Dorsolateral prefrontal cortex (tissue), 118 donors: ENCODE results near the gene CCR2. TPM values are rescaled to one million over a fixed set of nuclear protein-coding genes. Genes with fewer than 3 reads are reported as not detected.

ENCODE experiments used
- total RNA-seq, 120 experiments: library from RNA; stranded (reverse); gene quantifications; one replicate each; pipeline versions ENCODE4 v1.2.3 to v1.2.4, GENCODE V29; 2022

CCR2 gene
- total RNA-seq, 120 experiments from 2014 or later, result 0.15 to 7.8 (median 0.41) TPM; not detected in 60

Other genes with a start within 250 kb of the CCR2 start
- 10 to 100 TPM in 4 of 120 experiments, 1 to 10 TPM in 112, under 1 TPM in 4; 0.56 to 17.4 (median 3.0) TPM for gene CCR1, start 145.8 kb upstream of the CCR2 start, total RNA-seq
- gene CCR3, start 111.7 kb upstream of the CCR2 start, total RNA-seq, result under 1 TPM in 2 of 120 experiments, not detected in 118; 0.38 to 0.43 TPM
- 1 to 10 TPM in 42 of 120 experiments, under 1 TPM in 74, not detected in 4; 0.11 to 4.5 (median 0.76) TPM for gene CCR5, start 16.8 kb downstream of the CCR2 start, total RNA-seq
- gene CCRL2, start 53.1 kb downstream of the CCR2 start, total RNA-seq, result 1 to 10 TPM in 56 of 120 experiments, under 1 TPM in 53, not detected in 11; 0.24 to 3.5 (median 1.1) TPM
- gene LTF, start 110.8 kb downstream of the CCR2 start, total RNA-seq, result 10 to 100 TPM in 8 of 120 experiments, 1 to 10 TPM in 76, under 1 TPM in 28, not detected in 8; 0.21 to 56.0 (median 2.4) TPM
- not detected for gene RTP3, start 143.9 kb downstream of the CCR2 start, total RNA-seq
- gene LRRC2, start 212.2 kb downstream of the CCR2 start, total RNA-seq, result 10 to 100 TPM in 60 of 120 experiments, 1 to 10 TPM in 60; 1.8 to 21.6 (median 9.9) TPM